ENCODE measurements around the gene DGKH. TPM values are rescaled to one million over a fixed set of nuclear protein-coding genes. Genes with fewer than 3 reads are reported as not detected.
A peak's percentile ranks its signal among the peaks of the same experiment; 100 is the strongest.

DGKH gene
- total and polyA plus RNA-seq, 2 donors (not counting 1 experiment from before 2014, with no cell fraction given) = 0.06 to 0.67 TPM

GRCh38 chr13:42277618-42278276 is 229.3 kb downstream of the DGKH start:
- Mint-ChIP-seq H3K27me3 (no peaks in the 10 kb centered on the region), H3K4me1 (peaks cover 52% of the 10 kb centered on the region), H3K4me3 (peak overlapping the region; percentile 2), H3K27ac (peak overlapping the region; percentile 5), H3K9me3 (ENCODE audit: insufficient read depth) (peaks cover 2% of the 10 kb centered on the region)
- Histone ChIP-seq H3K27me3 (replicated peaks in 1 of 4; ENCODE audit: control extremely low read depth in 1 of 4, control insufficient read depth in 3 of 4, insufficient read depth in 4 of 4, low read length in 3 of 4) (no peaks in the 10 kb centered on the region), H3K4me1 (ENCODE audit: control insufficient read depth in 2 of 2, insufficient read depth in 2 of 2, low read length in 2 of 2) (peaks cover 65 to 69% of the 10 kb centered on the region in 2 donors), H3K79me2 (ENCODE audit: control insufficient read depth, insufficient read depth, low read length) (peaks cover 87% of the 10 kb centered on the region), H3K9me3 (ENCODE audit: control extremely low read depth in 1 of 3, control insufficient read depth in 2 of 3, insufficient read depth in 1 of 3, low read length in 2 of 3) (no peaks in the 10 kb centered on the region), H4K20me1 (ENCODE audit: control insufficient read depth, insufficient read depth, low read length, poor library complexity, severe bottlenecking) (peaks cover 13% of the 10 kb centered on the region), H3K4me2 (replicated peaks; ENCODE audit: low read depth, low read length, poor library complexity, severe bottlenecking) (peak overlapping the region; percentile 24), H2AFZ (ENCODE audit: insufficient read depth, low read depth, low read length, poor library complexity, severe bottlenecking) (peak overlapping the region; percentile 5), H3K9ac (ENCODE audit: low read length) (no peak overlapping the region), H3K36me3 (replicated peaks in 1 of 2; ENCODE audit: control extremely low read depth in 1 of 2, control insufficient read depth in 1 of 2, extremely low read depth in 1 of 2, insufficient read depth in 2 of 2, low read length in 1 of 2) (peaks cover 0 to 3% of the 10 kb centered on the region in 2 experiments), H3K4me3 (ENCODE audit: control extremely low read depth in 1 of 5, extremely low read depth in 1 of 5, insufficient read depth in 1 of 5, low read depth in 2 of 5, low read length in 4 of 5) (no peak overlapping the region), H3K27ac (ENCODE audit: low read length in 2 of 2) (peak overlapping the region in 1 of 2 donors; percentile 49)
- ATAC-seq (ENCODE audit: low read depth) = no peak
- DNase-seq = peak; percentile 17
- TF ChIP-seq EZH2 (IDR thresholded peaks at IDR 0.05; ENCODE audit: borderline replicate concordance, insufficient read depth, low read depth, low read length, poor library complexity, severe bottlenecking) (no peak), CTCF (IDR thresholded peaks at IDR 0.05) (no peak)
- CTCF ChIA-PET = no interaction called here
- POLR2A ChIA-PET = no interaction called here
- intact Hi-C loops (cut with micrococcal nuclease) = loop anchor here (2.0 to 10.0 kb wide), 5 partner anchors 695 to 1997 kb away; partner anchors contain the start of gene FOXO1
- WGBS (ENCODE audit: insufficient coverage) = 90% methylated on average over 5 of the region's 7 CpGs

GRCh38 chr13:42279080-42279479 is 230.6 kb downstream of the DGKH start:
- no peaks in the 10 kb centered on the region for H3K27me3 Mint-ChIP-seq
- no peak for TF ChIP-seq EZH2 (IDR thresholded peaks at IDR 0.05; ENCODE audit: borderline replicate concordance, insufficient read depth, low read depth, low read length, poor library complexity, severe bottlenecking)
- no peak for TF ChIP-seq CTCF (IDR thresholded peaks at IDR 0.05)
- H3K4me3 Mint-ChIP-seq = no peak overlapping the region
- no peaks in the 10 kb centered on the region for H3K27me3 ChIP-seq (replicated peaks in 1 of 4; ENCODE audit: control extremely low read depth in 1 of 4, control insufficient read depth in 3 of 4, insufficient read depth in 4 of 4, low read length in 3 of 4)
- peaks cover 22% of the 10 kb centered on the region for H4K20me1 ChIP-seq (ENCODE audit: control insufficient read depth, insufficient read depth, low read length, poor library complexity, severe bottlenecking)
- H3K9me3 Mint-ChIP-seq (ENCODE audit: insufficient read depth) = peaks cover 2% of the 10 kb centered on the region
- H3K27ac ChIP-seq (ENCODE audit: low read length in 2 of 2) = peak overlapping the region in 1 of 2 donors; percentile 49
- H3K79me2 ChIP-seq (ENCODE audit: control insufficient read depth, insufficient read depth, low read length) = peaks cover 93% of the 10 kb centered on the region
- peak overlapping the region; percentile 58 for H3K4me2 ChIP-seq (replicated peaks; ENCODE audit: low read depth, low read length, poor library complexity, severe bottlenecking)
- WGBS (ENCODE audit: insufficient coverage) = 13% methylated on average over 2 of the region's 6 CpGs
- H2AFZ ChIP-seq (ENCODE audit: insufficient read depth, low read depth, low read length, poor library complexity, severe bottlenecking) = peak overlapping the region; percentile 39
- peaks cover 0 to 6% of the 10 kb centered on the region in 2 experiments for H3K36me3 ChIP-seq (replicated peaks in 1 of 2; ENCODE audit: control extremely low read depth in 1 of 2, control insufficient read depth in 1 of 2, extremely low read depth in 1 of 2, insufficient read depth in 2 of 2, low read length in 1 of 2)
- ChIA-PET POLR2A (no interaction called here), CTCF (interaction anchor here (0.6 kb wide), 1 partner anchor 807 kb away, joined by 3 read pairs; no protein-coding TSS in a partner anchor)
- no peak overlapping the region for H3K27ac Mint-ChIP-seq
- ATAC-seq (ENCODE audit: low read depth) (no peak), DNase-seq (peak; percentile 72)
- intact Hi-C loops (cut with micrococcal nuclease) = loop anchor here (2.0 to 10.0 kb wide), 5 partner anchors 694 to 1996 kb away; partner anchors contain the start of gene FOXO1
- no peaks in the 10 kb centered on the region for H3K9me3 ChIP-seq (ENCODE audit: control extremely low read depth in 1 of 3, control insufficient read depth in 2 of 3, insufficient read depth in 1 of 3, low read length in 2 of 3)
- H3K4me1 Mint-ChIP-seq = peaks cover 54% of the 10 kb centered on the region
- peaks cover 62 to 64% of the 10 kb centered on the region in 2 donors for H3K4me1 ChIP-seq (ENCODE audit: control insufficient read depth in 2 of 2, insufficient read depth in 2 of 2, low read length in 2 of 2)
- H3K9ac ChIP-seq (ENCODE audit: low read length) = peak overlapping the region; percentile 22
- peak overlapping the region in 1 of 5 experiments; percentile 14 for H3K4me3 ChIP-seq (ENCODE audit: control extremely low read depth in 1 of 5, extremely low read depth in 1 of 5, insufficient read depth in 1 of 5, low read depth in 2 of 5, low read length in 4 of 5)

Data from B cell (primary cell).